Ascending aorta (tissue), 2 donors: ENCODE data around the gene GUCY2F. TPM values are rescaled to one million over a fixed set of nuclear protein-coding genes. Genes with fewer than 3 reads are reported as not detected.

Source experiments
- DNase-seq, 2 donors: peaks; one replicate each; pipeline ENCODE4 v3.0.0-alpha.2; 2019; ENCODE audit warnings: low spot score in 2 of 2
- H3K27ac ChIP-seq, 2 donors: fragments of 200-600 bp; sonication (generic); one replicate each; pipeline ENCODE4 v1.5.1; 2016 to 2017; ENCODE audit warnings: mild to moderate bottlenecking in 1 of 2
- H3K27me3 ChIP-seq: fragments of 200-600 bp; sonication (generic); one replicate; pipeline ENCODE4 v1.5.1; 2017
- H3K36me3 ChIP-seq, 2 donors: fragments of 200-600 bp; sonication (generic); one replicate each; pipeline ENCODE4 v1.5.1; 2016
- H3K4me1 ChIP-seq, 2 donors: fragments of 200-600 bp; sonication (generic); one replicate each; pipeline ENCODE4 v1.5.1; 2016 to 2017; ENCODE audit warnings: mild to moderate bottlenecking in 1 of 2
- H3K4me3 ChIP-seq, 2 donors: fragments of 200-600 bp; sonication (generic); one replicate each; pipeline ENCODE4 v1.5.1; 2016 to 2017; ENCODE audit warnings: mild to moderate bottlenecking in 1 of 2
- H3K9me3 ChIP-seq, 2 donors: fragments of 200-600 bp; sonication (generic); one replicate each; pipeline ENCODE4 v1.5.1; 2016
- intact Hi-C: fragments of 100-400 bp; cut with DNase I; formaldehyde crosslinking; loops from one replicate; pipeline ENCODE4 v1.15.1; 2023
- total RNA-seq: library from RNA; depleted of rRNA; stranded (reverse); fragments of >200 nt; gene quantifications from one replicate; pipeline ENCODE4 v1.1.0, GENCODE V29; 2016
- TF ChIP-seq, protein P1 (sequence below), 3 experiments: fragments of 200-600 bp in 2 of 3; fragments of 450-650 bp in 1 of 3; sonication (generic) in 2 of 3; IDR thresholded peaks; one replicate each; pipeline ENCODE4 v1.5.1; 2016 to 2019; ENCODE audit warnings: antibody characterized with exemption in 3 of 3, mild to moderate bottlenecking in 1 of 3, moderate library complexity in 1 of 3

Gene GUCY2F
- total RNA-seq, 1 donor from 2014 or later, result not detected

DNA sequence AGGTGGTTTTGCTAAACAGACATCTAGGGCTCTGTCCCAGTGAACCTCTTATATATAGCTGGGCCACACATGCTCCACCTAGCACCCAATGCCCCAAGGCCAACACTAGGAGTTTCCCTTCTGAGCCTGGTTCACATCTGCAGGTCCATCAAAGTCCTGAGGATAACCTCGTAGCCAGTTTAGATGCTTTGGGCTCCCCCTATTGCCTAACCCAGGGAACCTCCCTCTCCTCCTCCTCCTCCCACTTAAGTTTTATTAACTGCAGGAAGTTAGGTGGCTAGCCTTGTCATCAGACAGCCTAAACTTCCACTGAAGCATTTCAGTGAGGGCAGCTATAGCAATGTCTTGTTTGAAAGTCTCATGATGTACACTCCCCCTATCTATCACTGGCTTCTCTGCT, 88.0 kb downstream of the GUCY2F start:
- Histone ChIP-seq H3K36me3 (no peaks in the 10 kb centered on the region), H3K27ac (no peak overlapping the region), H3K9me3 (no peaks in the 10 kb centered on the region), H3K27me3 (no peaks in the 10 kb centered on the region), H3K4me3 (no peak overlapping the region), H3K4me1 (no peaks in the 10 kb centered on the region)
- intact Hi-C loops, result no loop called here
- no peak for DNase-seq
- TF ChIP-seq, protein P1, sequence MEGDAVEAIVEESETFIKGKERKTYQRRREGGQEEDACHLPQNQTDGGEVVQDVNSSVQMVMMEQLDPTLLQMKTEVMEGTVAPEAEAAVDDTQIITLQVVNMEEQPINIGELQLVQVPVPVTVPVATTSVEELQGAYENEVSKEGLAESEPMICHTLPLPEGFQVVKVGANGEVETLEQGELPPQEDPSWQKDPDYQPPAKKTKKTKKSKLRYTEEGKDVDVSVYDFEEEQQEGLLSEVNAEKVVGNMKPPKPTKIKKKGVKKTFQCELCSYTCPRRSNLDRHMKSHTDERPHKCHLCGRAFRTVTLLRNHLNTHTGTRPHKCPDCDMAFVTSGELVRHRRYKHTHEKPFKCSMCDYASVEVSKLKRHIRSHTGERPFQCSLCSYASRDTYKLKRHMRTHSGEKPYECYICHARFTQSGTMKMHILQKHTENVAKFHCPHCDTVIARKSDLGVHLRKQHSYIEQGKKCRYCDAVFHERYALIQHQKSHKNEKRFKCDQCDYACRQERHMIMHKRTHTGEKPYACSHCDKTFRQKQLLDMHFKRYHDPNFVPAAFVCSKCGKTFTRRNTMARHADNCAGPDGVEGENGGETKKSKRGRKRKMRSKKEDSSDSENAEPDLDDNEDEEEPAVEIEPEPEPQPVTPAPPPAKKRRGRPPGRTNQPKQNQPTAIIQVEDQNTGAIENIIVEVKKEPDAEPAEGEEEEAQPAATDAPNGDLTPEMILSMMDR (IDR thresholded peaks at IDR 0.05), result no peak

DNA sequence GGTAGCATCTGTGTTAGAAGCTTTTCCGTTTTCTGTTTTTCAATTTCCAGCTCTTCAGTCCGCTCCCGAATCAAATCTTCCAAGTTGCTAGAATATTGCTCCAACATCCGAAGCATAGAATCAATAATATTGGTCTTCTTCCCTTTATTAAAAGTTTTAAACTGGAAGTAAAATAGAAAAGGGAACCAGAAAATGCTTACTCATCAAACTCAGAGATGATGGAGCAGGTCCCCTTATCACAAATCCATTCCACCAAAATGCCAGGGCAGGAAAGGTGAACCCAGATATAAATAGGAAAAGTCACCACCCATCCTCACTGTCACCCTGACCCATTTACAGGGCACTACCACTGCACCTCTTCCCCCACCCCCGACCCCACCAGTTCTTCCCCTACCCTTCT, 89.0 kb downstream of the GUCY2F start:
- no peak overlapping the region for H3K4me3 ChIP-seq
- H3K36me3 ChIP-seq, result no peaks in the 10 kb centered on the region
- H3K27me3 ChIP-seq, result no peaks in the 10 kb centered on the region
- no peaks in the 10 kb centered on the region for H3K9me3 ChIP-seq
- H3K27ac ChIP-seq, result no peak overlapping the region
- TF ChIP-seq, protein P1 (IDR thresholded peaks at IDR 0.05), result no peak
- no peak for DNase-seq
- intact Hi-C loops, result no loop called here
- H3K4me1 ChIP-seq, result no peaks in the 10 kb centered on the region

DNA sequence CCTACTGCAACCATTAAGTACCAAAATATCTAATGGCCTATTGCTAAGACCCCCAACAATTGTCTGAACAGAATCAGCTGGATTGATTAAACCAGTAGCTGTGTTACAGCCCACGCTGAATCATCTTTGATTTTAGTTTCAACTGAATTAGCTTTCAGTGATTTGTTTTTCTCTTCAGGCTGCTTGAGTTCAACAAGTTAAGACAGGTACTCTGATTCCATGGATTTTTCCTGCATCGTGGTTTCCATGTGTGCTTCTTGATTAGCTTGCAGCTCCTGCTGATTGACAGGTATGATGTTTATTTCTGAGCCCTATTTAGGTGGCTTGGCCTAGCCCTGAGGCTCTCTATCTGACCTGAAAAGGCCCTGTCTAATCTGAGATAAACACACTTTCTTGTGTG, 91.3 kb downstream of the GUCY2F start:
- H3K4me1 ChIP-seq, result no peaks in the 10 kb centered on the region
- no peak overlapping the region for H3K4me3 ChIP-seq
- DNase-seq, result no peak
- TF ChIP-seq, protein P1 (IDR thresholded peaks at IDR 0.05), result no peak
- no peaks in the 10 kb centered on the region for H3K36me3 ChIP-seq
- no peaks in the 10 kb centered on the region for H3K9me3 ChIP-seq
- H3K27ac ChIP-seq, result no peak overlapping the region
- no peaks in the 10 kb centered on the region for H3K27me3 ChIP-seq
- intact Hi-C loops, result no loop called here

DNA sequence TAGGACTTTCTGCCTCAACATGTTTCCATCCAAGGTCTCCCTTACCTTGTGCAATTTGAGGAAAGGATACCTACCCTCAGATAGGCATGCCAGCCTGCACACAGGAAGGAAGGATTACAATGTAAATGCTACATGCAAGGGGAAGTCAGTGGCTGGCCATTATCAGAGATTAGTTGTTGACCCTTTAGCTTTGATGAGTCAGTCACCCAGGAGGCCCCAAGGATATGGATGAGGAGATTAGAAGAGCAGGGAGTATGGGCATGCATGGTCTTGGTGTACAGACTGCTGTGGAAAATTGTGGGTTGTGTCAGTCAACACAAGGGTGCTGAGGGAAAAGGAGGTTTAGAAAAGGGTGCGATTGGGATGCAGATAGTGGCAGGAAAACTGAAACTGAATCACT, 92.0 kb downstream of the GUCY2F start:
- intact Hi-C loops, result no loop called here
- TF ChIP-seq, protein P1 (IDR thresholded peaks at IDR 0.05), result no peak
- Histone ChIP-seq H3K36me3 (no peaks in the 10 kb centered on the region), H3K27ac (no peak overlapping the region), H3K4me3 (no peak overlapping the region), H3K27me3 (no peaks in the 10 kb centered on the region), H3K9me3 (no peaks in the 10 kb centered on the region), H3K4me1 (no peaks in the 10 kb centered on the region)
- DNase-seq, result no peak

DNA sequence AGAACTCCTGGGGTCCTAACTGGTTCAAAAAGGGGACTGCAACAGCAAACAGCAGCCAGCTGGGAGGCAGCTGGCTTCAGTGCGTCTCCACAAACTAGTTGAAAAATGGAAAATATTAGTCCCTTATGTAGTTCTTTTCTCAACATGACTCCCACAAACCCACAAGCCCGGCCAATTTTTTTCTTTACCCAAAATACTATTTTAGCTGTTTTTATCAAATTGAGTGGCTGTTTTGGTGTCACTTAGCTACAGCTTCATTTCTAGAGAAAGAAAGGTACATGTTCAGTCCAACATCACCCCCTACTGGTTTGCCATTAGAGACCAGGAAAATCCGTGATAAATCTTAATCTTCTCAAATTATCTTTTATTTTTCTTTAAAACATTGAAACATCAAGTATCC, 97.2 kb downstream of the GUCY2F start:
- Histone ChIP-seq H3K4me1 (no peaks in the 10 kb centered on the region), H3K9me3 (no peaks in the 10 kb centered on the region), H3K36me3 (no peaks in the 10 kb centered on the region), H3K27me3 (no peaks in the 10 kb centered on the region), H3K4me3 (no peak overlapping the region), H3K27ac (no peak overlapping the region)
- no peak for DNase-seq
- intact Hi-C loops, result no loop called here
- TF ChIP-seq, protein P1 (IDR thresholded peaks at IDR 0.05), result peak in 1 of 3 experiments; percentile 35

DNA sequence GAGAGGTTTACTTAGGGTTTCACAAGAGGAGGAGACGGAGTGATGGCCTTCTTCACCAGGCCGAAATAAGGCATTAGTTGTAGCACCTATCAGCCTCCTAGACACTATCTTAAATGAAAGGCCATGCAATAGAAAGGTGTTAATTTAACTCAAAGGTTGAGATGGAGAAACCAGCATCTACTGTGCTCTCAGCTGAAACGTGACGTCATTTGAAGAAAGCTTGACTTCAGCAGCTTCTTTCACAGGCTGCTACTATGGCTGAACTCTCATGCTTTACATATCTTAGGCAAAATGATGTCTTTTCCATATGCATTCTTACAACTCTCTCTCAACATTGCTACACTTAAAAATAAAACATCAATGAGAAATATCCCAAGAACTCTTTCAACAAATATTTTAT, 99.6 kb downstream of the GUCY2F start:
- no peaks in the 10 kb centered on the region for H3K27me3 ChIP-seq
- H3K9me3 ChIP-seq, result no peaks in the 10 kb centered on the region
- TF ChIP-seq, protein P1 (IDR thresholded peaks at IDR 0.05), result no peak
- no peaks in the 10 kb centered on the region for H3K4me1 ChIP-seq
- intact Hi-C loops, result no loop called here
- DNase-seq, result no peak
- no peak overlapping the region for H3K4me3 ChIP-seq
- H3K36me3 ChIP-seq, result no peaks in the 10 kb centered on the region
- no peak overlapping the region for H3K27ac ChIP-seq
